Measurements from ENCODE around the gene ELP1.

DNA sequence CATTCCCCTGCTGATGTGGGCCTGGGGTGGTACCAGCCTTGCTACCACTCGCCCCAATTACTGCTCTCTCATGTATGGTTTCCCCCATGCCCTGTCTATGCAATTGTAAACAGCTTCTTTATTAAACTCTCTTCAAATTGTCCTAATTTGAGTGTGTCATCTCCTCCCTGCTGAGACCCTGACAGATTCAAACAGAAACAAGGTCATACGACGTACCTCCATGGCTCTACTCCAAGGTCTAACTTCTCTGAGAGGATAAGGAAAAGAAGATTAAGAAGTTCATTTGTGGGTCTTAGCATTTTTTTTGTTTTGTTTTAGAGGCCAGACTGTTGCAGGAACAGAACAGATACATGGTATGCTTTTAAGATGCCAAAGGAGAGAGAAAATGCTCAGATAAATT is 38.3 kb upstream of the ELP1 start:
- TF ChIP-seq POLR2AphosphoS5 (IDR thresholded peaks at IDR 0.05; ENCODE audit: insufficient read depth, low read depth, low read length): no peak
- TF ChIP-seq, protein P1, sequence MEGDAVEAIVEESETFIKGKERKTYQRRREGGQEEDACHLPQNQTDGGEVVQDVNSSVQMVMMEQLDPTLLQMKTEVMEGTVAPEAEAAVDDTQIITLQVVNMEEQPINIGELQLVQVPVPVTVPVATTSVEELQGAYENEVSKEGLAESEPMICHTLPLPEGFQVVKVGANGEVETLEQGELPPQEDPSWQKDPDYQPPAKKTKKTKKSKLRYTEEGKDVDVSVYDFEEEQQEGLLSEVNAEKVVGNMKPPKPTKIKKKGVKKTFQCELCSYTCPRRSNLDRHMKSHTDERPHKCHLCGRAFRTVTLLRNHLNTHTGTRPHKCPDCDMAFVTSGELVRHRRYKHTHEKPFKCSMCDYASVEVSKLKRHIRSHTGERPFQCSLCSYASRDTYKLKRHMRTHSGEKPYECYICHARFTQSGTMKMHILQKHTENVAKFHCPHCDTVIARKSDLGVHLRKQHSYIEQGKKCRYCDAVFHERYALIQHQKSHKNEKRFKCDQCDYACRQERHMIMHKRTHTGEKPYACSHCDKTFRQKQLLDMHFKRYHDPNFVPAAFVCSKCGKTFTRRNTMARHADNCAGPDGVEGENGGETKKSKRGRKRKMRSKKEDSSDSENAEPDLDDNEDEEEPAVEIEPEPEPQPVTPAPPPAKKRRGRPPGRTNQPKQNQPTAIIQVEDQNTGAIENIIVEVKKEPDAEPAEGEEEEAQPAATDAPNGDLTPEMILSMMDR (IDR thresholded peaks at IDR 0.05; ENCODE audit: extremely low read depth in 1 of 2, insufficient read depth in 1 of 2, low read depth in 1 of 2, low read length in 2 of 2): no peak
- TF ChIP-seq POLR2A (IDR thresholded peaks at IDR 0.05; ENCODE audit: low read depth, low read length): no peak
- TF ChIP-seq EZH2 (IDR thresholded peaks at IDR 0.05; ENCODE audit: borderline replicate concordance, low read depth, low read length, severe bottlenecking): no peak
- no peak for TF ChIP-seq MYC (IDR thresholded peaks at IDR 0.05; ENCODE audit: low read depth, low read length)
- TF ChIP-seq MAX (IDR thresholded peaks at IDR 0.05; ENCODE audit: insufficient read depth, insufficient read length): no peak
- TF ChIP-seq JUN (IDR thresholded peaks at IDR 0.05; ENCODE audit: borderline replicate concordance, insufficient read depth, insufficient read length, low read depth): no peak
- TF ChIP-seq FOS (IDR thresholded peaks at IDR 0.05; ENCODE audit: borderline replicate concordance, insufficient read depth, low read length): no peak
- no peak for TF ChIP-seq GATA2 (IDR thresholded peaks at IDR 0.05; ENCODE audit: insufficient read depth, insufficient read length, low read depth, low read length)

Measured in endothelial cell of umbilical vein (primary cell).